HepG2 (cell line): ENCODE results near the gene CACNG7. TPM values are rescaled to one million over a fixed set of nuclear protein-coding genes. Genes with fewer than 3 reads are reported as not detected.

Experiments
- ATAC-seq: fragments of 200-7000 bp; cut with Tn5 transposase; 3 replicates; pipeline ENCODE4 v1.9.1; 2020; ENCODE audit warnings: mild to moderate bottlenecking, moderate library complexity
- BruUV-seq: library from RNA; stranded (reverse); fragments of 400-500 nt; replicated peaks from 2 replicates; lab custom pipeline; 2021; lab: Mats Ljungman, UMichigan
- CTCF ChIA-PET: fragments of 300-600 bp; formaldehyde crosslinking; extraction: SDS; loops from one replicate; lab custom pipeline; 2021; ENCODE audit warnings: low total read pairs, inconsistent platforms, low intra/inter-chr PET ratio; lab: Yijun Ruan, JAX
- POLR2A ChIA-PET: fragments of 350-600 bp; sonication (Branson Sonifier 250); formaldehyde crosslinking; loops from one replicate; lab custom pipeline; 2020; ENCODE audit warnings: antibody characterized with exemption, inconsistent platforms; lab: Yijun Ruan, JAX
- DNase-seq: peaks from one replicate; pipeline ENCODE4 v3.0.0-alpha.2; 2015; ENCODE audit warnings: low spot score
- FAIRE-seq: peaks from 3 replicates; lab custom pipeline; 2011; peaks lifted over from hg19 to GRCh38; lab: Jason Lieb, UNC
- H2AFZ ChIP-seq: one replicate; pipeline ENCODE4 v1.6.1; 2011; ENCODE audit warnings: low read length, inconsistent platforms
- H3K27ac ChIP-seq: fragments of 300-600 bp; 3 replicates; pipeline ENCODE4 v1.8.0; 2011; ENCODE audit warnings: mixed run types, mild to moderate bottlenecking, mixed read lengths, low read length, inconsistent platforms; ENCODE audit not compliant: insufficient read depth; ENCODE audit errors: extremely low read length
- H3K27me3 ChIP-seq, 2 experiments: fragments of 200-600 bp in 1 of 2; 2 replicates in 1 of 2; 3 replicates in 1 of 2; pipeline versions ENCODE4 v1.6.0 to v1.8.0; 2011; ENCODE audit warnings: low read length in 2 of 2, mild to moderate bottlenecking in 2 of 2, moderate library complexity in 2 of 2, inconsistent platforms in 1 of 2; ENCODE audit not compliant: insufficient read depth in 2 of 2, control insufficient read depth in 1 of 2
- H3K36me3 ChIP-seq, 2 experiments: fragments of 200-600 bp in 1 of 2; replicated peaks in 1 of 2; 2 replicates in 1 of 2; 3 replicates in 1 of 2; pipeline versions ENCODE4 v1.5.1 to v1.8.0; 2011; ENCODE audit warnings: low read length in 2 of 2, inconsistent platforms in 1 of 2; ENCODE audit not compliant: insufficient read depth in 2 of 2, control insufficient read depth in 1 of 2
- H3K4me1 ChIP-seq: 2 replicates; pipeline ENCODE4 v1.5.1; 2012; ENCODE audit warnings: low read length, inconsistent platforms; ENCODE audit not compliant: insufficient read depth
- H3K4me2 ChIP-seq: 2 replicates; pipeline ENCODE4 v1.6.0; 2011; ENCODE audit warnings: low read depth, low read length, inconsistent platforms
- H3K4me3 ChIP-seq, 3 experiments: fragments of 200-600 bp in 1 of 3; sonication (generic), shearing (Covaris generic) in 1 of 3; replicated peaks in 1 of 3; 2 replicates each; pipeline ENCODE4 v1.5.1; 2011 to 2016; ENCODE audit warnings: low read length in 3 of 3, inconsistent platforms in 2 of 3, low read depth in 2 of 3, mild to moderate bottlenecking in 2 of 3, control low read depth in 1 of 3, mixed read lengths in 1 of 3; ENCODE audit not compliant: insufficient read depth in 1 of 3
- H3K79me2 ChIP-seq: one replicate; pipeline ENCODE4 v1.6.1; 2011; ENCODE audit warnings: low read length, inconsistent platforms; ENCODE audit not compliant: insufficient read depth
- H3K9ac ChIP-seq: 2 replicates; pipeline ENCODE4 v1.6.0; 2011; ENCODE audit warnings: mild to moderate bottlenecking, low read depth, low read length, inconsistent platforms; ENCODE audit not compliant: insufficient read depth
- H3K9me3 ChIP-seq: 2 replicates; pipeline ENCODE4 v1.5.1; 2012; ENCODE audit warnings: mild to moderate bottlenecking, low read length
- H4K20me1 ChIP-seq: 2 replicates; pipeline ENCODE4 v1.6.0; 2011; ENCODE audit warnings: inconsistent platforms, mild to moderate bottlenecking, low read length, moderate library complexity; ENCODE audit not compliant: insufficient read depth
- ADNP ChIP-seq: sonication (generic); formaldehyde crosslinking; IDR thresholded peaks from 2 replicates; pipeline ENCODE4 v1.4.0; 2020; ENCODE audit warnings: missing genetic modification reagents
- CBFB ChIP-seq: sonication (generic); formaldehyde crosslinking; IDR thresholded peaks from 2 replicates; pipeline ENCODE4 v1.4.0; 2020; ENCODE audit warnings: missing genetic modification reagents
- GZF1 ChIP-seq: sonication (generic); formaldehyde crosslinking; IDR thresholded peaks from 2 replicates; pipeline ENCODE4 v1.5.1; 2020; ENCODE audit warnings: mild to moderate bottlenecking, missing genetic modification reagents
- HNRNPUL1 ChIP-seq: fragments of 200-400 bp; formaldehyde crosslinking; IDR thresholded peaks from 2 replicates; pipeline ENCODE4 v1.6.1; 2017; ENCODE audit warnings: low read depth, mild to moderate bottlenecking, low read length, moderate library complexity
- TBP ChIP-seq: sonication (generic); formaldehyde crosslinking; IDR thresholded peaks from 2 replicates; pipeline ENCODE4 v1.5.0; 2020; ENCODE audit warnings: missing genetic modification reagents
- ZNF331 ChIP-seq: sonication (generic); formaldehyde crosslinking; IDR thresholded peaks from 2 replicates; pipeline ENCODE4 v1.4.0; 2020; ENCODE audit warnings: missing genetic modification reagents
- ZNF337 ChIP-seq: sonication (generic); formaldehyde crosslinking; IDR thresholded peaks from 2 replicates; pipeline ENCODE4 v1.5.1; 2020; ENCODE audit warnings: missing genetic modification reagents, low read depth, mild to moderate bottlenecking, borderline replicate concordance
- ZNF362 ChIP-seq: sonication (generic); formaldehyde crosslinking; IDR thresholded peaks from 2 replicates; pipeline ENCODE4 v1.4.0; 2020; ENCODE audit warnings: missing genetic modification reagents, mild to moderate bottlenecking, borderline replicate concordance
- ZNF441 ChIP-seq: sonication (generic); formaldehyde crosslinking; IDR thresholded peaks from 2 replicates; pipeline ENCODE4 v1.7.0; 2021; ENCODE audit warnings: missing genetic modification reagents, borderline replicate concordance
- ZNF576 ChIP-seq: sonication (generic); formaldehyde crosslinking; IDR thresholded peaks from 2 replicates; pipeline ENCODE4 v1.4.0; 2020; ENCODE audit warnings: mild to moderate bottlenecking, missing genetic modification reagents
- WGBS: methylation state at CpG from one replicate; pipeline ENCODE4 v1.1.6; 2017; ENCODE audit warnings: low lambda C conversion rate; 5-methylcytosine and 5-hydroxymethylcytosine counted together
- in situ Hi-C: cut with HindIII; loops from 2 replicates; pipeline ENCODE4 v1.10.0; 2017; ENCODE audit warnings: low pct_unique_long_range_greater_than_20kb; ENCODE audit not compliant: extremely low pct_ligation_motif_present
- intact Hi-C: fragments of 100-400 bp; cut with micrococcal nuclease; formaldehyde crosslinking; loops from one replicate; pipeline ENCODE4 v1.10.0; 2022; ENCODE audit not compliant: unreplicated experiment
- polyA plus RNA-seq, 8 experiments: library from polyadenylated mRNA; depleted of rRNA in 3 of 8; stranded (reverse) in 7 of 8; unstranded in 1 of 8; fragments of >200 nt; fragmentation: Illumina TruSeq in 4 of 8; extraction: Trizol in 4 of 8; gene quantifications; 2 replicates each; pipeline versions ENCODE4 v1.2.1 to v1.2.3, GENCODE V29; 2011 to 2016; ENCODE audit warnings: low read depth in 4 of 8, missing spikeins in 1 of 8, mixed read lengths in 1 of 8; ENCODE audit not compliant: insufficient read depth in 1 of 8
- total RNA-seq, 5 experiments: library from RNA; depleted of rRNA; stranded (reverse); fragments of >200 nt; fragmentation: Illumina TruSeq; extraction: Trizol; gene quantifications; 2 replicates each; pipeline ENCODE4 v1.2.3, GENCODE V29; 2016; ENCODE audit warnings: low read depth in 1 of 5

CACNG7 gene
- total and polyA plus RNA-seq, 2 of the 13 experiments (the other 11 are each of a cell fraction or from before 2014, with no cell fraction given), result not detected

- no peak overlapping the region for H3K4me3 ChIP-seq
- intact Hi-C loops, result no loop called here
- no peak overlapping the region for H3K27ac ChIP-seq
- no peak overlapping the region for H3K4me2 ChIP-seq
- in situ Hi-C loops, result no loop called here
- no peak overlapping the region for H3K9ac ChIP-seq
- no peaks in the 10 kb centered on the region for H3K79me2 ChIP-seq
- no peak for ATAC-seq
- H3K9me3 ChIP-seq, result no peaks in the 10 kb centered on the region
- no TSS peak for BruUV-seq
- no peaks in the 10 kb centered on the region for H4K20me1 ChIP-seq
- 9% methylated on average over 4 of the region's 4 CpGs for WGBS
- no peak for FAIRE-seq
- CTCF ChIA-PET, result no interaction called here
- peaks cover 0 to 10% of the 10 kb centered on the region in 2 experiments; a peak in 3 of 5 replicates for H3K27me3 ChIP-seq
- DNase-seq, result no peak
- no peak overlapping the region for H2AFZ ChIP-seq
- H3K36me3 ChIP-seq, result no peaks in the 10 kb centered on the region
- no peak for TF ChIP-seq GZF1
- TF ChIP-seq ZNF337 (CRISPR knock-in tag), result no peak
- no peak for TF ChIP-seq ADNP (CRISPR knock-in tag)
- TF ChIP-seq HNRNPUL1, result no peak
- no peak for TF ChIP-seq ZNF441 (CRISPR knock-in tag)
- TF ChIP-seq ZNF362 (CRISPR knock-in tag), result no peak
- no peak for TF ChIP-seq ZNF576 (CRISPR knock-in tag)
- TF ChIP-seq CBFB (CRISPR knock-in tag), result no peak
- TF ChIP-seq TBP, result no peak
- TF ChIP-seq ZNF331 (CRISPR knock-in tag), result no peak
- TF ChIP-seq, all 625 proteins: peak for 0
- H3K4me1 ChIP-seq, result no peaks in the 10 kb centered on the region
- POLR2A ChIA-PET, result no interaction called here
Measured at GRCh38 chr19:53897459-53897858, 11.6 kb upstream of the CACNG7 start.
